ENCODE results near the gene SPATA20.

Gene SPATA20

DNA sequence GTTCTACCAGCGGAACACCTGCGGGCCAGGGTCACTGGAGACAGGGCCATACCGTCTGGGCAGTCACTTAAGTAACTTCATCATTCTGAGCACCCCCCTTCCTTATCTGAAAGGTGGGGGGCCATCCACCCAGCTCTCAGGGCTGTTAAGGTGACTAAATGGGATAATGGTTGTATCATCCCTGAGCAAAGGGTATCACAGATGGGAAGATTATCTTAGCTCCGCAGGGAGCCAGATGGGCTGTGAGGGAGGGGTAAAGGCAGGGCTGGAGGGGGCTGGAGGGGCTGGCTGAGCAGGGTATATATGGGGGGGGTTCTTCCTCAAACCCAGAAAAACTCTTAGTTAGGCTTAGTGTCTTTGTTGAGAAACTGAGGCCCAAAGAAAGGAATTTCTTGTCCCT, 10.7 kb downstream of the SPATA20 start:
- H3K4me3 ChIP-seq (ENCODE audit: low read depth, low read length) = no peak overlapping the region

DNA sequence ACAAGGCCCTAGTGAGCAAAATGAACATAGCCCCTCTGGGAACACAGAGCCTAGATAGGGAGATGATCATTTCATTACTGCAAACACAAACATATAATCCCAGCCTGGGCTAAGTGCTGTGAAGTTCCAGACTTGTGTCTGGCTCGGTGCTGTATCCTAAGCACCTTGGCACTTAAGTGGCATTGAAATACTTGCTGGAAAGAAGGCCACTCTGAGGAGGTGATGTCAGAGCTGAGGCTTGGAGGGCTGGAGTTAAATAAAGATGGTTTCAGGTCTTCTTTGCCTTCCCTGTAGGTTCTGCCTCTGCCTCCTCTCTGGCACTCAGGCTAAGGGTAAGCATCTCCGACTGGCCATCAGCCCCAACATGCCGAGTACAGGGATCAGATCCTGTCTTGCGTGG, 11.1 kb downstream of the SPATA20 start:
- no peak overlapping the region for H3K4me3 ChIP-seq (ENCODE audit: low read depth, low read length)

DNA sequence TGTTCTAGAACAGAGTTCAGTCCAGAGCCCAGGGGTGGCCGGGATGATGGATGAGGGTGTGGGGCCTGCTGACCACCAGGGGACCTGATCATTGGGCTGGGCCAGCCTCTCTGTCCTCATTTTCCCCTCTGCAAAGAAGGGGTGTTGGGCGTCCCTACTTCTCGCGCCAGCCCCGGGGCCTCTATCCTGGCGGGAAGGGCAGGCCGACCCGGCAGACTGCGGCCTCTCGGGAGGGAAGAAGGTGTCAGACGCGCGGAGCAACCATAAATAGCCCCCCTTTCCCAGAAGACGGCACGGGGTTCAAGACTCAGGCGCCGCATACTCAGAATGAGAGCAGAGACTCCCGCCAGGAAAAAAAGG, 11.6 kb downstream of the SPATA20 start:
- H3K4me3 ChIP-seq (ENCODE audit: low read depth, low read length) = no peak overlapping the region

DNA sequence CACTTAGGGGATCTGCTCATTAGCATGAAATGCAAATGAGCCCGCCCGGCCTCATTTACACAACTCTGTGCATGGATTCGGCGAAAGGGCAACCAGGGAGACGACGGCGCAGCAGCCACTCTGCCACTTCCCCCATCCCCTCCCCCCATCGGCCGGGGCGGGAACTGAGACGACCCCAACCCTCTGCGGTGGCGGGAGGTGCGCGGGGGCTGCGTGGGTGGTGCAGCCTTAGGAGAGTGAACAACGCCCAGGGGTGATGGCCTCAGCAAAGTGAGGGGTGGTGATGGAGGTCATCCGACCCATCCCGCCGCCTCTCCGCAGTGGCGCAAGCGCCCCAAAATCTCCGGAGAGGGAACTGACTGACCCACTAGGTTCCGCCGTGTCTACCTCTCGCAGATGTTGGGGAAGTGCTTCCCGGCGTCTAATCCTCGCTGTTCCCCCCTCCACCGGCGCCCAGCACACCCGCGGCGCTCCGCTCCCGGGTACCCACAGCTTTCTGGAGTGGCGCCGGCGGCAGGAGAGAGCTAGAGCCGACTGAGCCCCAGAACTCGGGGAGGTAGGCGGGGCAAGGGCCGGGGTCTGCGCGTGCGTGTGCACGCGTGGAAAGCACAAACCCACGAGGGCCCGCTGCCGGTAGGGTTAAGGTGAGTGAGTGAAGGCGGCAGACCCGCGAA, 12.1 kb downstream of the SPATA20 start:
- H3K4me3 ChIP-seq (ENCODE audit: low read depth, low read length) = peak overlapping the region; percentile 29

DNA sequence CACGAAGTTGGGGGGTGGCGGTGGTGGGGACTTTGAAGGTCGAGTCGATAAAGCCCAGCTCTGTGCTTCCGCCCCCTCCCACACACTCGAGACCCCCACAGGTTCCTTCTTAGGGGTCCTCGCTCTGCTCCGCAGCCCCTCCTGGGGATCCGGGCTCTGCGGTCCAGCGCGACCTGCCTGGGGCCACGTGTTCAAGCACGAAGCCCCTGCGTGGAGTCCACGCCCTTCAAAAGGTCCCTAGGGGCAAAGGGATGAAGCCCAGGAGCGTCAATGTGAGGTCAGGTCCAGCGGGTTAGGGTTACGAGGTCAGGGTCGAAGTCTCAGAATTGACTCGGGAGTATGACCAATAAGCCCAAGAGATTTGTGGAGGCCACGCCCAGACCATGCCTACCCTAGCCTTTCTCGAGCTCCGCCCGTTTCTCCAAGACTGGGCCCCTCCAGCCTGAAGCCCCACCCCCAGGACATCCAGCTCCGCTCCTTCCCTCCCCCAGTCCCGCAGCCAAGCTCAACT, 12.8 kb downstream of the SPATA20 start:
- peak overlapping the region; percentile 29 for H3K4me3 ChIP-seq (ENCODE audit: low read depth, low read length)

DNA sequence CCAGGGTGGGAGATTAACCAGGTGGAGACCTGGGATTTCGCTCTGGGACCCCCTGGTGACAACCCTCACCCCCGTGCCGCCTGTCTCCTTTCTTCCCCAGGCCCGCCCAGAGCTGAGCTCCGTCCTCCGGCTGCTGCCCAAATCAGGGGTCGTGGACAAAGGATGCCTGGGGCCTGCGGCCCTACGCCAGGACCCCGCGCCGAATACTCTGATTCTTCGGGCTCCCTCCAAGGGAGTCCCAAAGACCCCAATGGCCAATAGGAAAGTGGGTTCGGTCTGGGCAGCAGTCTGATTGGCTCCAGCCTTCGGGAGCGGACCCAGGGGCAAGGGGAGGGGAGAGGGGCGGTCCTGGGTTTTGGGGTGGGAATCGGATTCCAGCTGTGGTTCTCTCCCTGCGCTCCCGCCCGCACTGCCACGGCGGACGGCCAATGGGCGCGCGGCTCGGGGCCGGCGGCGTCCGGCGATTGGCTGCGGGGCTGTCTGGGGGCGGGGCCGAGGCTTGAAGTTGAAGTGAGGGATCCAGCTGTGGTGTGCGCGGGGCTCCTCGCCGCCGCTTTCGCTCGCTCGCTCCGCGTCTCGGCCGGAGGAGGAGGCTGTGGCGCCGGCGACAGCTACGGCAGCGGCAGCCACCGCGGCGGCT, 13.3 kb downstream of the SPATA20 start, which contains the start of gene CACNA1G:
CACNA1G (plus strand) TSS at position 531 of the 640 bp plus-strand sequence. CDS start 745 bp downstream, outside the sequence.
- peak within 1 kb of the TSS; percentile 29 for H3K4me3 ChIP-seq (ENCODE audit: low read depth, low read length)

DNA sequence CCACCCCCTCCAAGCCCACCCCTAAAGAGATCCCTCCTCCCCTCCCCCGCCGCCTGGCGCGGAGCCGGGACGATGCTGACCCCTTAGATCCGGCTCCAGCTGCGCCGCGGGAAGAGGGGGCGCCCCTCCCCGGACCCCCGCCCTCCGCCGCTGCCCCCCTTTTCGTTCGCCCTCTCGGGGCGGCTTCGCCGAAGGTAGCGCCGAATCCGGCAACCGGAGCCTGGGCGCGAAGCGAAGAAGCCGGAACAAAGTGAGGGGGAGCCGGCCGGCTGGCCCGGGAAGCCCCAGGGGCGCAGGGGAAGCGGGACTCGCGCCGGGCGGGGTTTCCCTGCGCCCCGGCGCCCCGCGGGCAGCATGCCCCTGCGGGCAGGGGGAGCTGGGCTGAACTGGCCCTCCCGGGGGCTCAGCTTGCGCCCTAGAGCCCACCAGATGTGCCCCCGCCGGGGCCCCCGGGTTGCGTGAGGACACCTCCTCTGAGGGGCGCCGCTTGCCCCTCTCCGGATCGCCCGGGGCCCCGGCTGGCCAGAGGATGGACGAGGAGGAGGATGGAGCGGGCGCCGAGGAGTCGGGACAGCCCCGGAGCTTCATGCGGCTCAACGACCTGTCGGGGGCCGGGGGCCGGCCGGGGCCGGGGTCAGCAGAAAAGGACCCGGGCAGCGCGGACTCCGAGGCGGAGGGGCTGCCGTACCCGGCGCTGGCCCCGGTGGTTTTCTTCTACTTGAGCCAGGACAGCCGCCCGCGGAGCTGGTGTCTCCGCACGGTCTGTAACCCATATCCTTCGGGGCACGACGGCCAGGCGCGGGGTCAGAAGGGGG, 14.2 kb downstream of the SPATA20 start:
- peak overlapping the region; percentile 10 for H3K4me3 ChIP-seq (ENCODE audit: low read depth, low read length)

DNA sequence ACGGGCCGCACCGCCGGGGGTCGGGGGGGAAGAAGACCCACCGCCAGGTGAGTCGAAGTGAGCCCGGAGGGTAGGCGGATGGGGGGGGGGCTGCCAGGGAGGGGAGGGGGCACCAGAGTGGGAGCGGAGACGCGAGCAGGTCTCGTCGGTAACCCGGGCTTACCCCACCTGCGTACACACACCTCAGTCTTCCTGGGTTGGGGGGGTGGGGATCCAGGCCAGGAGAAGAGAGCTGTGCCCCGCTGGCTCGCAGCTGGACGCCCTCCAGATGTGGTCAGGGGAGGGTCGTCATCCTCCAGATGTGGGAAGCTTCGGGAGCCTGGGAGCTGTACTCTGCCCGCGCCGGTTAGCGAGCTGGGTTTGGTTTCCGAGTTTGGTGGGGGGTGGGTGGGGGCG, 14.8 kb downstream of the SPATA20 start:
- peak overlapping the region; percentile 17 for H3K4me3 ChIP-seq (ENCODE audit: low read depth, low read length)

DNA sequence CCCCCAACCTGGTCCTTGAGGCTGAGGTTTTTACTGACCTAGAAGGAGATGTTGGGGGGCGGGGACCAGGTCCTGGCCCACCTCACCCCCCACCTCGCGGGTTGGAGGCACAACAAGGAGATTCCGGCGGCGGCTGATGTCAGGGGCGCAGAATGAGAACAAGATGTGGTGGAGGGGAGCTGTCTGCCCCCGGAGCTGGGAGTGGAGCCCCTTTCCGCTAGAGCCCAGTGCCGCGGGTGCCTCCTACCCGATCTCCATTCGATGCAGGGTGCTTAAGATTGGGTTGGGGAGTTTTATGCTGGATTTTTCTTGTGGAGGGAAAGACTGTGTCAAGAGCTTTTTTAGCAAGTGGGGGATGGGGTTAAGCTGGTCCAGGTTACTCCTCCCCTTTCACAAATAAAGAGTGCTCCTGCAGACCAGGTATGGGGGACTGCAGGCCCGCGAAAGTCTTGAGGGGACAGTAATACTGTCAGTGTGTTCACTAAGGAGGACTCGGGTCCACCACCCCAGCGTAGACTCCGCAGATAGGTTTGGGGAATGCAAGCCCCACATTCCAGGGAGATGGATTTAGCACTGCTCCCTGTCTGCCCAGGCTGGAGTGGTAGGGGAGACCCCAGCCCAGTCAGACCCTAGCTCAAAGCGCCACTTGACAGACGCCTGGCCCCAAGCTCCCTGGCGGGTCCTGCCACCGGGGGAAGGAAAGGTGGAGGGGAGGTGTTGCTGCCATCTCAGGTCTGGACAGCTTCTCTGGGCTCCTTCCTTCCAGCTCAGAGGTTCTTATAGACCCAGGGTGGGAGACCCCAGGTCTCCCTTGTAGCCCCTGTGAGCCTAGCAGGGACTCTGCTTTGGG, 15.5 kb downstream of the SPATA20 start:
- H3K4me3 ChIP-seq (ENCODE audit: low read depth, low read length) = peak overlapping the region; percentile 24

DNA sequence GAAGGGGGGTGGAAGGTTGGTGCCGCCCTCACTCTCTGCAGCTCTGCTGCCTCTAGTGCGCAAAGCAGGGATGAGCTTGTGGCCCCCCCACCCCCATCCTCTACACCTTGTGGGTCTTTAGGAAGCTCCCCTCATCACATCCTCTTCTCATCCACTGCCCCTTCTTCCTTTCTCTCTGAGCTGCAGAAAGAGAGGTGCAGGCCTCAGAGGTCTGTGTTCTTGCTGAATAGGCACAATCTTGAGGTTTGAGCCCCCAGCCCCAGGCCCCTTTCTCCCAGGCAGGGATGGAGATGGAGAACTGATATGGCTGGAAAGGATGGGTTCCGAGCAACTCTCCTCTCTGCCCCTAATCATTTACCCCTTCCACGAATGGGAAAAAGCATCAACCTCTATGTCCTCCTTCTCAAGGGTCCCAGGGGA, 16.1 kb downstream of the SPATA20 start:
- no peak overlapping the region for H3K4me3 ChIP-seq (ENCODE audit: low read depth, low read length)

DNA sequence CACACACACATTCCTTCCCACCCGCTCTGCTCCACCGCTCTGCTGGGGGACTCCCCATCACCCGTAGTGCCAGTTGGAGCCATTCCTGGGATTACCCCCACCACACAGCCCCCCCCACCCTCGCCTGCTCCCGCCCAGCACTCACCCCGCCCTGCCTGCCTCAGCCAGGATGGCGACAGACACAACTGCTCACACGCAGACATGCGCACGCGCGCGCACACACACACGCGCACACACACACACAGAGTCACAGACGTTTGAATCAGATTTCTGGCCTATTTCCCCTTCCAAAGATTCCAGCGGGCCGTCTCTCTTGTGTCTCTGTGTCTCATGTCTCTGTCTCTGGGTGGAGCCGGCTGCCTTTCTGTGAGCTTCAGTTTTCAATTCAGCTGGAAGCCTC, 17.9 kb downstream of the SPATA20 start:
- no peak overlapping the region for H3K4me3 ChIP-seq (ENCODE audit: low read depth, low read length)

DNA sequence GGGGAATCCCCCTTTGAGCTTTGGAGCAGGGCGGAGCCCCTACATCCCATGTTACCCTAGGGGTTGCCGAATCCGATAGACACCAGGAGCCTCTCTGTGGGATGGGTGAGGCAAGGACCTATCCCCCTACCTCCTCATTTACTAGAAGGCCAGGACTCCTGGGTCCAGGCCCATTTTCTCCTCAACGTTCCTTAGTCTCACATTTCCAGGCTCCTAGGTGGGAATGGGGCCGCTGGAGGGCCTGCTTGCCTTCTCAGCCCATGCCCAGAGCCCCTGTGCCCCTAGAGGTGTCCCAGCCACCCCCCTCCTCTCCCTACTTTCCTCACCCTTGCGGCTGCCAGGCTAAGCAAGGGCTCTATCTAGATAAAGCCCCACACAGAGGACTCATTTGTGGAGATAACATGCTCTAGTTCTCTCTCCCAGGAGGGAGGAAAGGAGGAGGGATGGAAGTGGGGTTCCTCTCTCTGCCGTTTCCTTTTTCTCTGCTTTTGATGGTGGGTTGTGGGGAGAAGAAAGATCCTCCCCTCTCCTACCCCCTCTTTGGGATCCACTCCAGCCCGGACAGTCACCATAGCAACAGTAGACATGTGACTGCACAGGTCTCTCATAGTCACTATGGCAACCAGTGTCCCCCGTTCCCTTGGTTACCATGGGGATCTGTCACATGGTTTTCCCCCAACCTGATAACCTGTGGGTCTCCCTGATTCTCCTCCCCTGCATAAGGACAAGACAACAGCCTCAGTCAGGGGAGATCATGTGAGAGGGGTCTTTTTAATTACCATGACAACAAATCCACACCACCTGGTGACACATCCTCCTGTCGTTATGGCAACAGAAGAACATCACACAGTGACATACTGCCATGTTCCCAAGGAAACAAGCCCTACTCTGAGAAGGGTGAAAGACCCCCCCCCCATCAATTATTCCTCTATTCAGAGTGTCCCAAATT, 18.7 kb downstream of the SPATA20 start:
- H3K4me3 ChIP-seq (ENCODE audit: low read depth, low read length) = no peak overlapping the region

DNA sequence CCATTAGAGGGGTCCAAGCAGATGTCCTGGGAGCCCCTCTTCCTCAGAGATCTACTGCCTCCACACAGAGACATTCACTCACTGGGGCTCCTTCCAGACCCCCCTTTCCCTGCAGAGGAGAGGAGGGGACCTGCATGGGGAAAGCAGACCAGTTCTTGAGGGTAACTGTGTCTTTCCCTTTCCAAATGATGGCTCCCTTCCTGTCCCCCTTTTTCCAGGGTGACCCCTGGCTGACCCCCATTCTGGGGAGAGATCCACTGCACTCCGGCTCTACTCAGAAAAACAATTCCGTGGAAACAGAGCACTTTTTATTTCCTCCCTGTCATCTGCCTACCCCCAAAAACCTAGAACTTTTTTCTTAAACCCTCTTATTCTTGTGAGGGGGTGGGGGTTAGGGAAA, 19.9 kb downstream of the SPATA20 start:
- H3K4me3 ChIP-seq (ENCODE audit: low read depth, low read length) = no peak overlapping the region

DNA sequence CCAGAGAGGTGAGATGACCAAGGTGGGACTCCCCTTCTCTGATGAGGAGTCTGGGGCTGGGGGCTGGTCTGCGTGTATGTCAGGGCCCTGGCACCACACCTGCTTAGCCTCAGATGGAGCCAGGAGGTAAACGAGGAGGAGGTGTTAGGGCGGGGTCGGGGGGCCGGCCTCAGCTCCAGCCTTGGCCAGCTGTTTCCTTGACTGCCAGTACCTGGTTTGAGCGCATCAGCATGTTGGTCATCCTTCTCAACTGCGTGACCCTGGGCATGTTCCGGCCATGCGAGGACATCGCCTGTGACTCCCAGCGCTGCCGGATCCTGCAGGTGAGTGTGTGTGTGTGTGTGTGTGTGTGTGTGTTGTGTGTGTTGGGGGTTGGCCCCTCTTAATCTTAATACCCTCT, 21.7 kb downstream of the SPATA20 start:
- no peak overlapping the region for H3K4me3 ChIP-seq (ENCODE audit: low read depth, low read length)

DNA sequence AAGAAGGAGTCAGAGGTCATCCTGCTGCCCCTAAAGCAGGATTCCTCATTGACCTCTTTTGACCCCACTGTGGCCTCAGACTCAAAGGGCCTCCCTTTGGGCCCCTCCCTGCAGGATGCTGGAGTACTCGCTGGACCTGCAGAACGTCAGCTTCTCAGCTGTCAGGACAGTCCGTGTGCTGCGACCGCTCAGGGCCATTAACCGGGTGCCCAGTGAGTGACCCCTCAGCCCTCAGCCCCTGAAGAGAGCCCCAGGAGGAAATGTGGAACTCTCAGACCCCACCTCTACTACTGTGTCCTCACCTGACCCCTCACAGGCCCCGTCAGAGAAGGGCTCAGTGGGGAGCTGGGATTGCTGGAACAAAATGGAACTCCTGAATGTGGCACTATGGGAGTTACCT, 22.6 kb downstream of the SPATA20 start:
- no peak overlapping the region for H3K4me3 ChIP-seq (ENCODE audit: low read depth, low read length)

DNA sequence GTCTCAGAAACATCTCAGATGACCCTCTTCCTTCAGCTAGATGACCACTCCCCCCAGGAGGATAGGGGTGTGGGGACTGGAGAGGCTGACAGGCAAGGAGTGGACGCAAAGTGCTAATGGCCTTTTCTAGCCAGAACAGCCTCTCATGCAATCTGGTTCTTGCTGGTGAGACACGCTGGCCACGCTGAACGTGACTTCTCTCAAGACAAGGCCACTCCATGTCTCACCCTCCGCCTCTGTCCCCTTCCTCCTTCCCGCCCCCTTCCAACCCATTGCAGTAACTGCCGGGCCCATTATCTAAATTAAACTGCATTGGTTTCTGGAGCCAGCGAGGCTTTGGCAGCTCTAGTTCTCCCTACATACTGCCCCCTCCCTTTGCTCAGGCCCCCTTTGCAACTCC, 23.1 kb downstream of the SPATA20 start:
- H3K4me3 ChIP-seq (ENCODE audit: low read depth, low read length) = no peak overlapping the region

DNA sequence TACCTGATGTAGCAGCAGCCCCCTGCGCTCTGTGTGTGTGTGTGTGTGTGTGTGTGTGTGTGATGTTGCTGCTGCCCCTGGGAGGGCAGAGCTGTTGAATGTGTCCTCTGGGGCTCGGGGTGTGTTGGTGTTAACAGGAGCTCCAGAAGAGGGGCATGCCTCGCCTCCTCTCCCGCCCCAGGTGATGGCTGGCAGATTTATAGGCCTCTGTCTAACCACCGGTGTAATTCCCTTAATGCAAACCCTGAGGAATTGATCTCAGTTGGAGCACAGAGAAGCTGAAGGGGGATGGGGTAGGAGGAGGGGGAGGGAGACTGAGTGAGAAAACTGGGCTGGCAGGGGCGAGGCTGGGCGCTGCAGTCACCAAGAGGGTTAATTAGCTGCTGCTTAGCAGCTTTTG, 23.6 kb downstream of the SPATA20 start:
- H3K4me3 ChIP-seq (ENCODE audit: low read depth, low read length) = no peak overlapping the region

DNA sequence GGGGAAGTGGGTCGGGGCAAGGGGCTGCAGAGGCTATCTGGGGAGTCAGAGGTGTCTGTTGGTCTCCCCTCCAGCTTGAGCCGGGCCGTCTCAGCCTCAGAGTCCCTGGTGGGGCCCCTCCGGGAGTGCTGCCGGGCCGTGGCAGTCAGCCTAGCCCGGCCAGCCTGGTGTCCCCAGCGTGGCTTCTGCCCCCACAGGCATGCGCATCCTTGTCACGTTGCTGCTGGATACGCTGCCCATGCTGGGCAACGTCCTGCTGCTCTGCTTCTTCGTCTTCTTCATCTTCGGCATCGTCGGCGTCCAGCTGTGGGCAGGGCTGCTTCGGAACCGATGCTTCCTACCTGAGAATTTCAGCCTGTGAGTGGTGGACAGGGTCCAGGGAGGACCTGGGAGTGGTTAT, 24.7 kb downstream of the SPATA20 start:
- no peak overlapping the region for H3K4me3 ChIP-seq (ENCODE audit: low read depth, low read length)

DNA sequence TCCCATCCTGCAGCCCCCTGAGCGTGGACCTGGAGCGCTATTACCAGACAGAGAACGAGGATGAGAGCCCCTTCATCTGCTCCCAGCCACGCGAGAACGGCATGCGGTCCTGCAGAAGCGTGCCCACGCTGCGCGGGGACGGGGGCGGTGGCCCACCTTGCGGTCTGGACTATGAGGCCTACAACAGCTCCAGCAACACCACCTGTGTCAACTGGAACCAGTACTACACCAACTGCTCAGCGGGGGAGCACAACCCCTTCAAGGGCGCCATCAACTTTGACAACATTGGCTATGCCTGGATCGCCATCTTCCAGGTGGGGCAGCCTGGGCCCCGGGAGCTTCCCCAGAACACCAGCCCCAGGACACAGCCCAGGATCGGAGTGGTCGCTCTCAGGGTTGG, 25.6 kb downstream of the SPATA20 start:
- no peak overlapping the region for H3K4me3 ChIP-seq (ENCODE audit: low read depth, low read length)
